Gastroesophageal sphincter (tissue), 3 donors: Measurements from ENCODE around the gene ARF1.

ENCODE experiments used
- POLR2AphosphoS5 ChIP-seq: sonication (generic); formaldehyde crosslinking; IDR thresholded peaks from one replicate; pipeline ENCODE4 v1.6.1; 2017; ENCODE audit warnings: antibody characterized with exemption
- TF ChIP-seq, protein P1 (sequence below), 4 experiments: fragments of 200-600 bp in 2 of 4; fragments of 450-650 bp in 2 of 4; sonication (generic) in 1 of 4; IDR thresholded peaks; one replicate each; pipeline ENCODE4 v1.5.1; 2017 to 2019; ENCODE audit warnings: antibody characterized with exemption in 4 of 4, mild to moderate bottlenecking in 2 of 4, moderate library complexity in 2 of 4

DNA sequence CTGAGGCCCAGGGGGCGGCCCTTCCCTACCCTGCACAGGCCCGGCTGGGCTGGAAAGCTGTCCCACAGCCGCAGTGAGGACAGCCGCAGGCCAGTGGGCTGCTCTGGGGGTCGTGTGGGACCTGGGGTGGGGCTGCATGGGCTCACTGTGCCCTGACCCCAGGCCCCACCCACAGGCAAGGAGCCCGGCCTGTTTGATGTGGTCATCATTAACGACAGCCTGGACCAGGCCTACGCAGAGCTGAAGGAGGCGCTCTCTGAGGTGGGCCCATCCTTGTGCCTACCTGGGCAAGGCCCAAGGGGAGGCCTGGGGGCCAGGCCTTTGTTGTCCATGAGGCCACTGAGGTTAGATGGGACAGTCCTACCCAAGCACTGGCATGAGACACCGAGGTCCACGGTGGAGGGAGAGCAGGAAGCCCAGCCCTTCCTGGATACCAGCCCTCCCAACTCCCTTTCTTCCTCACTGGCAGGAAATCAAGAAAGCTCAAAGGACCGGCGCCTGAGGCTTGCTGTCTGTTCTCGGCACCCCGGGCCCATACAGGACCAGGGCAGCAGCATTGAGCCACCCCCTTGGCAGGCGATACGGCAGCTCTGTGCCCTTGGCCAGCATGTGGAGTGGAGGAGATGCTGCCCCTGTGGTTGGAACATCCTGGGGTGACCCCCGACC lies 65.8 kb downstream of the ARF1 start:
- TF ChIP-seq, protein P1, sequence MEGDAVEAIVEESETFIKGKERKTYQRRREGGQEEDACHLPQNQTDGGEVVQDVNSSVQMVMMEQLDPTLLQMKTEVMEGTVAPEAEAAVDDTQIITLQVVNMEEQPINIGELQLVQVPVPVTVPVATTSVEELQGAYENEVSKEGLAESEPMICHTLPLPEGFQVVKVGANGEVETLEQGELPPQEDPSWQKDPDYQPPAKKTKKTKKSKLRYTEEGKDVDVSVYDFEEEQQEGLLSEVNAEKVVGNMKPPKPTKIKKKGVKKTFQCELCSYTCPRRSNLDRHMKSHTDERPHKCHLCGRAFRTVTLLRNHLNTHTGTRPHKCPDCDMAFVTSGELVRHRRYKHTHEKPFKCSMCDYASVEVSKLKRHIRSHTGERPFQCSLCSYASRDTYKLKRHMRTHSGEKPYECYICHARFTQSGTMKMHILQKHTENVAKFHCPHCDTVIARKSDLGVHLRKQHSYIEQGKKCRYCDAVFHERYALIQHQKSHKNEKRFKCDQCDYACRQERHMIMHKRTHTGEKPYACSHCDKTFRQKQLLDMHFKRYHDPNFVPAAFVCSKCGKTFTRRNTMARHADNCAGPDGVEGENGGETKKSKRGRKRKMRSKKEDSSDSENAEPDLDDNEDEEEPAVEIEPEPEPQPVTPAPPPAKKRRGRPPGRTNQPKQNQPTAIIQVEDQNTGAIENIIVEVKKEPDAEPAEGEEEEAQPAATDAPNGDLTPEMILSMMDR (IDR thresholded peaks at IDR 0.05): no peak
- no peak for TF ChIP-seq POLR2AphosphoS5
